Placental pericyte (primary cell): ENCODE results near the gene PTCRA. TPM values are rescaled to one million over a fixed set of nuclear protein-coding genes. Genes with fewer than 3 reads are reported as not detected.

ENCODE experiments used
- total RNA-seq: library from RNA; depleted of rRNA; stranded (reverse); fragments of >200 nt; gene quantifications from 2 replicates; pipeline ENCODE4 v1.2.3, GENCODE V29; 2012

PTCRA gene, protein sequence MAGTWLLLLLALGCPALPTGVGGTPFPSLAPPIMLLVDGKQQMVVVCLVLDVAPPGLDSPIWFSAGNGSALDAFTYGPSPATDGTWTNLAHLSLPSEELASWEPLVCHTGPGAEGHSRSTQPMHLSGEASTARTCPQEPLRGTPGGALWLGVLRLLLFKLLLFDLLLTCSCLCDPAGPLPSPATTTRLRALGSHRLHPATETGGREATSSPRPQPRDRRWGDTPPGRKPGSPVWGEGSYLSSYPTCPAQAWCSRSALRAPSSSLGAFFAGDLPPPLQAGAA
- total RNA-seq, result not detected in 2 replicates

DNA sequence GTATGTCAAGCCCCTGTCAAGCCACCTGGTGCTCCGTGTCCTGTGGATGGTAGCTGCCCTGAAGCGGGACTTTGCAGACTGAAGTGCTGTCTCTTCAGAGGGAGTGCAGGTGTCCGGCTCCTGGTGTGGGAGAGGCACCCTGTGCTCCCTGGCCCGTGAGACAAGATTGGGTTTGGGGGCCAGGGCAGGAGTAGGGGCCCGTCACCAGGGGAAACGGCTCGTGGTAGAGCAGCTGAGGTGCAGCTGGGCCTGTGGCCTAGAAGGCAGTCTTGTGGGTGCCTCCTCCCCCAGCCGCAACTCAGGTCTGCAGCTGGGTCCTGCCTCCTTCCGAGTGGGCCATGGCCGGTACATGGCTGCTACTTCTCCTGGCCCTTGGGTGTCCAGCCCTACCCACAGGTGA lies at the start of gene PTCRA:
PTCRA (plus strand) TSS at position 322 of the 400 bp plus-strand sequence; CDS start at position 339, 17 bp downstream.

DNA sequence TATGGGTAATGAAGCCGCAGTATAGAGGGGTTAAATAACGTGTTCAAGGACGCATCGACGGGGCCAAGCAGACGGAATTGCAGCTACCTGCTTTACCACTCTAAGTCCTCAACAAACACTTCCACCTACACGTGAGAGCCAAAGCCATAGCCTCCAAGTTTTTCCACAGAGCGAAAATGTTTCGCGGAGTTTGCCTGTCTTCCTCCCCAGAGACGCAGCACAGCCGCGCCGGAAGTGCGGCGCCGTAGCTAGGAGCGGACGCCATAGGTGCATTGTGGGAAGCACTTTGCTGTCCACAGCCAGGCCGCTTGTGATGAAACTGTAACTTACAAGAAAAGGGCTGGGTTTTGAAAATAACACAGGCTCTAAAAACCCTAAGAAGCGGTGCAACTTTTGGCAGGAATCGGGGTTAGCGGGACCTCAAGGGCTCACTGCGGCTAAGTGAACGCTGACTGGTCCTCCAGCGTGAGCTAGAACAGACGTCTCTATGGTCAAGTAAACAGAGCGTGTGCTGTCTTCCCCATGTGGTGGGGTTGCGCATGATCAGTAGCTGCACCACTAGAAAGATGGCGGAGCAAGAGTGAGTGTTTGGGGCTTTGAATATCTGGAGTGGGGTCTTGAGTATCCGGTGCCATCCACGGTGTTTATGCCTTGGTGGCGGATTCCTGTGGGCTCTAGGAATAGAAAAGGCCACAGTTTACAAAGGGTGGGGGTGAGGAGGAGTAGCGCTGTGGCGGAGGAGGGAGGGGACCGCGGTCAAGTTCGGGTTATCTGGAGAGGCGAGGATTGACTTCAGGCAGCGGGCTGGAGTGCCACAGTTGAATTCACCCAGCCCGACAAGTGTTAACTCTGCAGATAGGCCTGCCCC lies 36.2 kb upstream of the PTCRA start, which contains the start of gene RPL7L1:
RPL7L1 (plus strand) TSS at position 245 of the 868 bp plus-strand sequence; CDS start at position 540, 295 bp downstream.

DNA sequence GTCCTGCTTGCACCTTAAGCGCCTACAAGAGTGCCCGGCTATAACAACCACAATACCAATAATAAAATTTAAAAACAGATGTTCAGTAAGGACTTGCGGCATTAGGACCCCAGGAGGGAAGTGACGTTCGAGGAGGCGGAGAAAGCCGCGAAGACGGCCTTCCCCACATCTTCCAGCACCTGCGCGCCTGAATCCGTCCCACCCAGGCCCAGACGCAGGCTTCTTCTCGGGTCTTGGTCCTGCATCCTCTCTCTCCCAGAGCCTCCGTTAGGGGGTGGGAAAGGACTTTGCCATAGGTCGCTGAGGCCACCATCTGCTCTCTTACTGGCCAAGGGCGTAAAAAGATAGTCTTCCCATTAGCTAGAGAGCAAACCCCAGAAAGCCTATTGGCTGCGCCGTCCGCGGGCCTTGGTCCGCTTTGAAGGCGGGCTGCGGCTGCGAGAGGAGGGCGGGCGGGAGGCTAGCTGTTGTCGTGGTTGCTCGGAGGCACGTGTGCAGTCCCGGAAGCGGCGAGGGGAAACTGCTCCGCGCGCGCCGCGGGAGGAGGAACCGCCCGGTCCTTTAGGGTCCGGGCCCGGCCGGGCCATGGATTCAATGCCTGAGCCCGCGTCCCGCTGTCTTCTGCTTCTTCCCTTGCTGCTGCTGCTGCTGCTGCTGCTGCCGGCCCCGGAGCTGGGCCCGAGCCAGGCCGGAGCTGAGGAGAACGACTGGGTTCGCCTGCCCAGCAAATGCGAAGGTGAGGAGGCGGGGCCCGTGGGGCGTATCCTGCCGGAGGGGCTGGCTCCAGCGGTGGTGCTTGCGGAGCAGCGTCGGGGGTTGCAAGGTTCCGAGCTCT lies 13.3 kb downstream of the PTCRA start, which contains the start of gene CNPY3:
CNPY3 (plus strand) TSS at position 495 of the 835 bp plus-strand sequence; CDS start at position 586, 91 bp downstream.

DNA sequence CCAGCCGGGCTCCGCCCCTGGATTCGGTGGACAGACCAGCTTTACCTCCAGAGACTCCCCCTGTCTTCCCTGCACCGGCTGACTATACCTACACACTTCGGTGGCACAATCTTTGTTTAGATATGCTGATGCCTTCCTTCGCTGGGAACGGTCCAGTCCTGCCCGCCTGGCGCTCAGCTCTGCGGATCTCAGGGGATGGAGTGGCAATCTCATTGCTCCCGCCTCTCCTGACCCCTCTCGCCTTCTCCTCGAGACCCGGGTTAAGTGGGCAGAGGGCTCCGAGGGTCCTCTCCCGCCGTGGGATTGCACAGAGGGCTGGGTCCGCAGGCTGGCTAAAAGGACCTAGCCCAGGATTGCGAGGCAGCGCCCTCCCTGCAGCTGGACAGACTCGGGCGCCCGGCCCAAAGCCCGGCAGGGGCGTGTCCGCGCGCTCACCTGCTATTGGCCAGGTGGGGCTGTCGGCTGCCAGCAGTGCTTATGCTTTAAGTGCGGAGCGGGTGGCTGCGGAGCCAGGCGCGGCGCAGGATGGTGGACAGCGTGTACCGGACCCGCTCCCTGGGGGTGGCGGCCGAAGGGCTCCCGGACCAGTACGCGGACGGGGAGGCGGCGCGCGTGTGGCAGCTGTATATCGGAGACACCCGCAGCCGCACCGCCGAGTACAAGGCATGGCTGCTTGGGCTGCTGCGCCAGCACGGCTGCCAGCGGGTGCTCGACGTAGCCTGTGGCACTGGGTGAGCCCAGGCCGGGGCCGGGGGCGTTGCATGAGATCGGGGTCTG lies 44.6 kb downstream of the PTCRA start, which contains the start of gene GNMT:
GNMT (plus strand) TSS at position 512 of the 777 bp plus-strand sequence; CDS start at position 526, 14 bp downstream.

Other genes starting within 250 kb of the PTCRA start
- 2.6 and 3.9 TPM in 2 replicates for gene PRPH2, start 193.5 kb upstream of the PTCRA start, total RNA-seq
- 26.9 and 47.2 TPM in 2 replicates for gene TBCC, start 169.9 kb upstream of the PTCRA start, total RNA-seq
- gene BICRAL, start 134.0 kb upstream of the PTCRA start, total RNA-seq, result 5.7 and 7.3 TPM in 2 replicates
- 91.5 and 121 TPM in 2 replicates for gene RPL7L1, start 36.4 kb upstream of the PTCRA start, total RNA-seq
- gene CNPY3, start 13.4 kb downstream of the PTCRA start, total RNA-seq, result 23.5 and 68.7 TPM in 2 replicates
- 0.22 TPM in 1 of 2 replicates, not detected in the other for gene GNMT, start 44.7 kb downstream of the PTCRA start, total RNA-seq
- 17.9 and 41.4 TPM in 2 replicates for gene PEX6, start 63.1 kb downstream of the PTCRA start, total RNA-seq
- 34.4 and 55.1 TPM in 2 replicates for gene PPP2R5D, start 68.5 kb downstream of the PTCRA start, total RNA-seq
- gene MEA1, start 97.9 kb downstream of the PTCRA start, total RNA-seq, result 60.1 and 63.2 TPM in 2 replicates
- gene KLHDC3, start 98.2 kb downstream of the PTCRA start, total RNA-seq, result 104 and 124 TPM in 2 replicates
- gene RRP36, start 105.6 kb downstream of the PTCRA start, total RNA-seq, result 71.8 and 146 TPM in 2 replicates
- 40.9 and 53.2 TPM in 2 replicates for gene CUL7, start 137.8 kb downstream of the PTCRA start, total RNA-seq
- 23.5 and 26.3 TPM in 2 replicates for gene MRPL2, start 143.4 kb downstream of the PTCRA start, total RNA-seq
- gene KLC4, start 143.6 kb downstream of the PTCRA start, total RNA-seq, result 15.2 and 16.2 TPM in 2 replicates
- gene PTK7, start 160.3 kb downstream of the PTCRA start, total RNA-seq, result 130 and 157 TPM in 2 replicates